NCI-H526 treated with DMSO at 0.1 percent for 48 hours (cell line): Measurements from ENCODE around the gene REM1.

Experiments used
- DNase-seq: peaks from one replicate; lab custom pipeline; 2025; lab: John Stamatoyannopoulos, UW

REM1 gene

GRCh38 chr20:31523361-31524283, 48.5 kb downstream of the REM1 start:
- no peak for DNase-seq

- DNase-seq: no peak
Measured at GRCh38 chr20:31527266-31527665, 52.2 kb downstream of the REM1 start.
